GM19035 (cell line): Measurements from ENCODE around the gene JAM3.
"Not testable (repeated sequence)": the region's sequence is repeated elsewhere in the genome, so short reads cannot be mapped to it uniquely, and the experiment has no call there.

Source experiments
- ATAC-seq: cut with Tn5 transposase; IDR thresholded peaks from one replicate; pipeline ENCODE4 v1.9.1; 2021; ENCODE audit not compliant: unreplicated experiment

Gene JAM3

DNA sequence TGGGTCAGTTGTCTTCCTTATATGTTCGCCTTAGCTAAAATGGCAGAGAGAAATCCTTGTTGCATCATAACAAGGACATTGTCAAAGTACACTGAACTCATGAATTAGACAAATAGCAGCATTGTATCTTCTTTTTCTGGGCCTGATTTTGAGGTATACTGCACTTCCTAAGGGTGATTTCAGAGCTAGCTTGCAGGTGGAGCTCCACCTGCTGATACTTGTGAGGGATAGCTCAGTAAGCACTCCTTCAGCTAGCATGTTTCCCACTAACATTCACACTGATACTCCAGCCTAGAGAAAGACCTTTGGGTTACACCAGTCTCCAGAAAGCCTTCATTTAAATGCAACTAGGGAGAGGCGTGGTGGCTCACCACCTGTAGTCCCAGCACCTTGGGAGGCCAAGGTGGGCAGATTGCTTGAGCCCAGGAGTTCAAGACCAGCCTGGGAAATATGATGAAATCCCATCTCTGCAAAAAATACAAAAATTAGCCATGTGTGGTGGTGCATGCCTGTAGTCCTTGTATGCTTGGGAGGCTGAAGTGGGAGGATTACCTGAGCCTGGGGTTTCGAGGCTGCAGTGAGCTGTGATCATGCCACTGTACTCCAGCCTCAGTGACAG, 29.8 kb downstream of the JAM3 start:
- no peak for ATAC-seq

DNA sequence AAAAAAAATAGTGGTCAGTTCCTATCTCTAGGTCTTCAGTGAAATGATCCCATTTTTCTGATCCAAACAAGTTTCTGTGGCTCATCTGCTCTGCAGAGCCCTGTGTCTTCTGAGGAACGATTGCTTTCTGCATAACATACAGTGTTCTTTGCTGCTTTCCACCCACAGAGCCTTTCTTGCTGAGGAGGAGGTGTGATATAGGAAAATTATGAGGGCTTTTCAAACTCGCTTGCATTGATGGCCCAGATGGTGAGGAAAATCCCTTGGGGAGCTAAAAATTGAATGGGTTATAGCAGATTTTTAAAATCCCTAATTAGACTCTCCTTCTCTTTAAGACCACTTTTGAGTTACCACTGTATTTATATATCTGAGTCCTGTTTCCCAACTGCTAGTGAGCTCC, 31.3 kb downstream of the JAM3 start:
- no peak for ATAC-seq

DNA sequence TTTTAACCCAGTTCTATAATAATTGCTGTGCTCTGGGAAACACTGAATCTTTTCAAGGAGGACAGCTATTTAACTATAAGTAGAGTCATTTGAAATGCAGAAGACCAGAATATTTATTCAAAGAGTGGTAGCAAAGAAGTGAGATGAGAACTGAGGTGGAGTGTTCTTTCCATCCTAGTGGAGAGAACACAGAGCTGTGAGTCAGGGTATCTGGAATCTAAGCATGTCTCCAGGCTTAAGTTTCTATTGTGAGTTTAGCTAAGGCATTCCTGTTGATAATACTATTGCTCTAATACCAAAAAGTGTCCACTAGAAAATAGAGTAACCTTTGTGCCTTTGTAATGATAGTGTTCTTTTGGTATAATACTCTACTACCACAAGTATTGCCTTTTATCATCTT, 32.4 kb downstream of the JAM3 start:
- no peak for ATAC-seq

DNA sequence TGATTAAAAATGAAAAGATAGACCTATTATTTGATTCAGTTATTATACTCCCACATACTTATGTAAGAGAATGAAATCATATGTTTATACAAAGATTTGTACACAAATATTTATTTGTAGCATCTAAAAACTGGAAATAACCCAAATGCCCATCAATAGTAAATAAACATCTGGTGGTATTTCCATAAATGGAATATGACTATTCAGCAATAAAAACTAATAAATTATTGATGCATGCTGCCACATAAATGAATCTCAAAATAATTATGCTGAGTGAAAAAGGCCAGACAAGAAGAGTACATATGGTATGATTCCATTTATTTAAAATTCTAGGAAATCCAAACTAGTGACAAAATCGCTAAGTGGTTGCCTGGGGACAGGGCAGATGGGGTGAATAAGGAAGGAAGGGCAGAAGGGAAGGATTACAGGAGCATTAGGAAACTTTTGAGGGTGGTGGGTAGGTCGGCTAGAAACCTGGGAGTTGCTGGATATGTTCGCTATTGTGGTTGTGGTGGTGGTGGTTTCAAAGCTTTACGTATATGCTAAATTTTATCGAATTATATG, 41.5 kb downstream of the JAM3 start:
- ATAC-seq: no peak

DNA sequence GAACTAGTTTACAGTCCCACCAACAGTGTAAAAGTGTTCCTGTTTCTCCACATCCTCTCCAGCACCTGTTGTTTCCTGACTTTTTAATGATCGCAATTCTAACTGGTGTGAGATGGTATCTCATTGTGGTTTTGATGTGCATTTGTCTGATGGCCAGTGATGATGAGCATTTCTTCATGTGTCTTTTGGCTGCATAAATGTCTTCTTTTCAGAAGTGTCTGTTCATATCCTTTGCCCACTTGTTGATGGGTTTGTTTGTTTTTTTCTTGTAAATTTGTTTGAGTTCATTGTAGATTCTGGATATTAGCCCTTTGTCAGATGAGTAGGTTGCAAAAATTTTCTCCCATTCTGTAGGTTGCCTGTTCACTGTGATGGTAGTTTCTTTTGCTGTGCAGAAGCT, 44.9 kb downstream of the JAM3 start:
- ATAC-seq: not testable (repeated sequence)

DNA sequence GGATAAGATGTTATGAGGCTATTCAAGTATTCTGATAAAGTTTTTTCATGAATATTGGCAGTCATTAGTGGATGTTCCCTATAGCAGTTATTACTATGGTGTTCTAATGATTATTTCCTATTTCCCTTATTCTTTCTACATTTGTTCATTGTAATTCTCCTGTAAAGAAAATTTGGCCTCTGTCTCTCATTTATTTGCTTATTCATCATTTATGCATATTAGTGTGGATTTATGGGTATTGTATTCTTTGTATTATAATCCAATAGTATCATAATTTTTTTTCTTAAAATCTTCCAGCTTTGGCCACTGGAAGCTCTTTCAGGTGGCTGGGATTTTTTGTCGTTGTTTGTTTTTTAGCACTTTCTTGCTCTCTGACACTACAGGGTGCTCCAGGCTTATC, 47.3 kb downstream of the JAM3 start:
- no peak for ATAC-seq

DNA sequence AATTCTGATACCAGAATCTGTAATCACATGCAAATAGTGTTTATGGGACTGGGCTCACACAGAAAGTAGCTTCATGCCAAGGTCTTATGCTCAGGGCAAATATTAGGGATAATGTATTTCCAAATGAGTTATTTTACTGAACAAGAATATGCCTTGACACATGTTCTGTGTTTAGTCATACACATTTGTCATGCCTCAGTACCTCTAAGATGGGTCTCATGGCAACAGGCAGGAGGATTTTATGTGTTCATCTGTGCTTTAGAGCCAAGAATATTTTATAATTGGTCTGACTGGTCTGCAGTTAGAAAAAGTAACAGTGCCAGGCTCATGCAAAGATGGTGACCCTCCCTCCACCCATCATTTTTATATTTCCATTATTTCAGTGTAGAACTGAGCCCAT, 49.1 kb downstream of the JAM3 start:
- ATAC-seq: no peak

DNA sequence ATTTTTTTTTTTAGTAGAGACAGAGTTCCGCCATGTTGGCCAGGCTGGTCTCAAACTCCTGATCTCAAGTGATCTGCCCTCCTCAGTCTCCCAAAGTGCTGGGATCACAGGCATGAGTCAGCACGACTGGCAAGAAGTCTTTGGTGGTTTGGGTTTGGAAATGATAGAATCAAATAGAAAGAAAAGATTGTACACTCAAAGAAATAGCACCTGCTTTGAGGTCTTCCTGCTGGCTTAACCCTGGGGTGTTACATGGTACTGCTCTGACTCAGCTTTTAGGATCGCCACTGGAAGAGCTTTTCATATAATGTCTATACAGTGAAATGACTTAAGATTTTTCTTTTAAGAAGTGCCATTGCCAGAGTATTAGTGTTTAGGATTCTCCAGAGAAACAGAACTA, 50.2 kb downstream of the JAM3 start:
- no peak for ATAC-seq

DNA sequence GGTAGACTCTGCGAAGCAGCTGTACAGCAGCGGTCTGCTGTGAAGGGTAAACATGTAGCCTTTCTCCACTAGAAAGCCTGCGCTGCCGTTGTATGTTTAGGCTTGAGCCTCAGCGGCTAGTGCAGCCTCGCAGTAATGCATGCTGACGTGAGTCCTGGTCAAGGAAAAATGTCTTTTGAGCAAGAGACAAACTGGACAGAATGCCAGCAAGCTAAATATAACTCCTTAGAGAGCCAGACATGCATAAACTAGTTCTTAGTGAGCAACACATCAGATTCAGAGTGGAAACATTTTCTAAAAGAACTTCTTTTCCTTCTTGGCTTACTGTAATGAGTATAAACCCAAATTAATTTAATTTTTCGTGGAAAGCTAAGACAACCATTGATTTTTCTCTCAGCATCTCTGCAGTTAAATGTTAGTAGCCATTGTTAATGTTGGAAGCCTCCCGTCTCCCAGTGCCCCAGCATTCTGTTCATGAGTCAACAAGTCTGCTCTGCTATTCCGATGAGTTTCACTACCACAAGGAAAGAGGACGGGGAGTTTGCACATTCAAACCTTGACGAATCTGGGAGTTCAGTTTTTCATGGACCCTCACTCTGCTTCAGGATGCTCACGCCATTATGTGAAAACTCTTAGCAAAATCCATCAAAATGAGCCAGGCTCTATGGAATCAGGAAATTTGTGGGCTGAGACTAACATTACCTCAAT, 51.4 kb downstream of the JAM3 start:
- ATAC-seq: no peak

DNA sequence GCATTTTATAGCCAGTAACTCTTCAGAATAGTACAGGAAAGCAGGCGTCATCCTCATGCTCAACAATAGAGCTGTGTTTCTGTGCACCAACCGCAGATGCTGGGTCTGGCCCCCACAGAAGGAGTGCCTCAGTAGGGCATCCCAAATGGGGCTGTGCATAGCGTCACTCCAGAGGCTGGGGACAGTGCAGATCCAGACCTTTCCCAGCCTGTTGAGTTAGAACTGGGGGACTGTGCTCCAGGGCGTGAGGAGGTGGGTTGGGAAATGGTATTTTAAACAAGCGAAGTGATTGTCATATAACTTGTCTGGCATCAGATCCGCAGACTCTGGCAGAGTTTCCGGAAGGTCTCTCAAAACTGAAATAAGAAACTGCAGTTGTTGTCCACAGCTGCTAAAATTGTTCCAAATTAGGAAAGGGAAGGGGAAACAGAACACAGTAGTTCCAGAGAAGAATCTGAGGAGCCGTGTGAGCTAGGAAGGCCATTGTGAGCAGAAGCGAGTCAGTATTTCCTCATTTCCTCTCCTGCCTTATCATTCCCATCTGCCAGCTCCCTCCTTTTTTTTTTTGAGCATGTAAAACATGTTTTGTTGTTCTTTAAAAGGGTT, 52.2 kb downstream of the JAM3 start:
- ATAC-seq: no peak

DNA sequence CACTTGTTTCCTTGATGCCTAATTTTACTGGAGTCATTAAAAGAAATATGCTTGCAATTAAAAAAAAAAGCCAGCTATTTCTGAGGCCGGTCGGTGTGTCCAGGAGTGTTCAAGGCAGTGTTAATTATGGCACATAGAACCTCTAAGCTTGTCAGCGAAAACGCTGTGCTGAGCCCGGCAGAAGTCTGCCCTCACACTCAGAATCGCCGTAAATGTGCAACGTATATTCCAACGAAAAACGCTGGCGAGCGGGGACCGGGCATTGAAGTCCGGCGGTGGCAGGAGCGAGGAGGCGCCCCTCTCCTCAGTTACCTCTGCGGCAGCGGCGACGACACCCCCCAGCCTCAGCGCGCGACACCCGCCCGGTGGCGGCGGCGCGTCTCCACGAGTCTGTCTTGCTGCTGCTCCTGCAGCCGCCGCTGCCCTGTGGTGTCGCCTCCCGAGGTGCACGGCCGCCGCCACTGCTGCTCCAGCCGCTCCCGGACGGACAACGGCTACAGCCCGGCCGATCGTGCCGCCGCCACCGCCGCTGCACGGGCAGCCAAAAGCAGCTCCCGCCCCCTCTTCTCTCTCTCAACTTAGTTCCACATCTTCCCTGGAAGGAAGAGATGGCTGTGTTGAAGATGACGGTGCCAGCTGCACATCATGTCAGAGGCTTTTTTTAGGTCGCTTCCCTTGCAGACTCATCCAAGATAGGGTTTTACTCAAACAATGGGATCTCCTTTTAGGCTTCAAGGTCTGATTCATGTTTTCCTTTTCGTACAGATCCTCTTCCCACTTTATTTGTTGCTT, 56.0 kb downstream of the JAM3 start:
- no peak for ATAC-seq

DNA sequence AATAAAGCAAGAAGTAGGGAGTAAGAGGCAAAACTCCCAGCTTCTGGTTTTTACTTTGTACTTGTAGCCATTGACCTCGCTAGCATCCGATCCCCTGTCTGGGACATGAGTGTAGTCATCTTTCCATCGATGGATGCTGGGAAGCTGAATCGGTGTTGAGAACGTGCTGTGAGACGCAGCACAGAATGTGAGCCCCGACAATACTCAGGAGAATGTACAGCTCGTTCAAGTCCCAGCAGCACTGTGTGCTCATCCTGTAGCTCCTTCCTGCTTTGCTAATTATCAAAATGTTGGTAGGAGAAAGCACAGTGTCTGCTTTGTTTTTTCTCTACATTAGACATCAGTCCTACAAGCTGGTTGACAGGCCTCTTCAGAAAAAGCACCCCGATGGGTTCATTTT, 56.6 kb downstream of the JAM3 start:
- no peak for ATAC-seq

DNA sequence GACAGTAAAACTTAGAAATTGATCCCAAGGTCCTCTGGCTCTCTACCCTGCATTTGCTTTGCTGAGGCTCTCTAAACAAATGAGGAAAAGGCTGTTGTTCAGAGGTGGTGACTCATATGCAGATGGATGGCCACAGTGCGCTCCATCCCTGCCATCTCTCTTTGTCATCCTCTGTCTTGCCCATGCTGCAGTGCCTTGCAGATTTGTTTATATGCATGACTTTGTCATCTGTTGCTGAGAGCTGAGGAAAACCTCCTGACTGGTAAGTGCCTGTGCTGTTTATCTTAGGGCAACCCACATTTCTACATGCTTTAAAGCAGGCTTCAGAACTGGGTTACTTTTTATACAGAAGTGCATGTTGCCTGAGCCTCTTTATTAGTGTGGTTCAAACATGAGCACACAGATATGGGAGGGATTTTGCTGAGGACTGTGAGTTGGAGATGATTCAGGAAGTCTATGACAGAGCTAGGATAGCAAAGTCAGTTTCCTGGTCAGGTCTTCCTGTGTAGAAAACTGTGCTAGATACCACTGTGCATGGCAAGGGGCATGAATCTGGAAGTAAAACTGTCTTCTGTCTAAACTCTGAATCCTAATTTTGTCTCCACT, 57.4 kb downstream of the JAM3 start:
- no peak for ATAC-seq

DNA sequence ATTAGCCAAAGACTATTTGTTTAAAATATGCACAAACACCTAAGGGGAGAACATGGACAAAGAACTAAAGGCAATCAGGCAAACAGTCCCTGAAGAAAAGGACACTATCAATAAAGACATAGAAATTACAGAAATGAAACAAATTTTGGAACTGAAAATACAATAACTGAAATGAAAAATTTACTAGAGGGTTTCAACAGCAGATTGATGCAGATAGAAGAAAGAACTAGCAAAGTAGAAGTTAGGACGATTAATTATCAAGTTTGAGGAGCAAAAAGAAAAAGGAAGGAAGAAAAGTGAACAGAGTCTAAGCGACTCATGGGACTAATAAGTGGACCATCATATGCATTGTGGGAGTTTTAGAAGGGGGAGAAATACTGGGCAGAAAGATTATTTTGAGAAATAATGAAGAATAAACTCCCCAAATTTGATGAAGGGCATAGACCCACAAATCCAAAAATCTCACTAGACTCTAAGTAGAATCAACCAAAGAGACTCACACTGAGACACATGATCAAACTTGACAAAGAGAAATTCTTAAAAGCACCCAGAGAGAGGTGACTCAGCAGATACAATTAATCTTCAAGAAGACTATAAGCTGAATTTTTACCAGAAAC, 62.9 kb downstream of the JAM3 start:
- ATAC-seq: no peak

DNA sequence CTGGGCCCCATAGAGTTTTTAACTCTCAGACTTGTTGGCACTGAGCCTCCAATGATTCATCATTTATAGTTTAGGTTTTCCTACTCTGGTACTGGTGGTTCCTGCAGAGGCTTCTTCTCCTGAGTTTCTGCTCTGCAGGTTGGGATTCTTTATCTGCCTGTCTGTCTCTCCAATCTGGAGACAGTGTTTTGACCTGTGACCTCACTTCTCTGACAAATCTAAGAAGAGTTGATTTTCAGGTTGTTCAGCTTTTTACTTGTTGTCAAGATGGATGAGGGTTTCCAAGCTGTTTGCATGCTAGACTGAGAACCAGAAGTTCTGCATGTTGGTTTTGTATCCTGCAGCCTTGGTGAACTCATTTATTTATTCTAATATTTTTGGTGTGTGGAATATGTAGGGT, 63.9 kb downstream of the JAM3 start:
- ATAC-seq: no peak

DNA sequence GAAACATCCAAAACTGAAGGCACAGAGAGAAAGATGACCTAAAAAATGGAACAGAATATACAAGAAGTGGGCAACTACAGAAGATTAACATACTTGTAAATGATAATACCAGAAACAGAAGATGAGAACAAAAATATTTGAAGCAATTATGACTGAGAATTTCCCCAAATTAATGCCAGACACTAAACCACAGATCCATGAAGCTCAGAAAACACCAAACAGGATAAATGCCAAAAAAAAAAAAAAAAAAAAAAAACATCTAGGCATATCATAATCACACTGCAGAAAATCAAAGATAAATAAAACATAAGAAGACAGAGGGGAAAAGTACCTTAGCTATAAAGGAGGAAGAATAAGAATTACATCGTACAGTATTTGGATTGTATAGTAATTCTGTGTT, 65.3 kb downstream of the JAM3 start:
- ATAC-seq: no peak

DNA sequence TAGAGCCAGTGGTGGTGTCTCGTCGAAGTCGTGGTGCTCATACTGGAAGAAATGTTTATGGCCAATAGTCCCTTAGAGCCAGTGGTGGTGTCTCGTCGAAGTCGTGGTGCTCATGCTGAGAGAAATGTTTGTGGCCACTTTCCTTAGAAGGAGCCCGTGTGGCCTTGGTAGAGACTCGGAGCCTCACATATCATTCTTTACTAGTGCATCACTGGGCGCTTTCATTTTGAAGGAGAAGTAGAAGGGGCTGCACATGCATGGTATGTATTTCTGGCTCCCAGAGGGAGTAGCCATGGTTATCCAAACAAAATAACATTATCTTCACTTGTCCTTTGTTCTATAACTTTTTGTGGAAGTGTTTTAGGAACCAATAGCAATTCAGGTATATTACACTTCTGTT, 69.5 kb downstream of the JAM3 start:
- ATAC-seq: no peak

DNA sequence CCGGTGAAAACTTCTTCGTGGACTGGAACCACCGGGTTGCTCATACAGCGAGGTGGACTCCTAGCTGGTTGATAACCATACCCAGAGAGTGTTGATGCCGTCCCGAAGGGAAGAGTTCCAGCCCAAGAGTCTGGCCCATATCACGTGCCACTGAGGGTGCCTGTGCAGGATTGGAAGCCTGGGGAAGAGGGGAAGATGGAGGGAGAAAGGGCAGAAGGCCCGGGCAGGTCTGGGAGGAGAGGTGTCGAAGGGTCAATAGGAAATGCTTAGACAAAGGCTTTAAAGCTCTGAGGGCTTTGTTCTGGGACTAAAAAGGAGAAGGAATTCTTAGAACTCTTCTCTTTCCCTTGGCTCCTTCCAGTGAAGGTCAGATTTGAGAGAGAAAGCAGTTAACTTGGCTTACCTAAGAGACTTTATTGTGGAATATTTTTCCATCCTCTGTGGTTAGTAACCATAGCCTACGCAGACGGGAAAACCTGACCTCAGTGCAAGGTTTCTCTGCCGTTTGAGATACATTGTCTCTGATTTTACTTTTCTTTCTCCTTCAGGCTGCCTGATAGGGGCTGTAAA, 70.5 kb downstream of the JAM3 start:
- ATAC-seq: no peak

DNA sequence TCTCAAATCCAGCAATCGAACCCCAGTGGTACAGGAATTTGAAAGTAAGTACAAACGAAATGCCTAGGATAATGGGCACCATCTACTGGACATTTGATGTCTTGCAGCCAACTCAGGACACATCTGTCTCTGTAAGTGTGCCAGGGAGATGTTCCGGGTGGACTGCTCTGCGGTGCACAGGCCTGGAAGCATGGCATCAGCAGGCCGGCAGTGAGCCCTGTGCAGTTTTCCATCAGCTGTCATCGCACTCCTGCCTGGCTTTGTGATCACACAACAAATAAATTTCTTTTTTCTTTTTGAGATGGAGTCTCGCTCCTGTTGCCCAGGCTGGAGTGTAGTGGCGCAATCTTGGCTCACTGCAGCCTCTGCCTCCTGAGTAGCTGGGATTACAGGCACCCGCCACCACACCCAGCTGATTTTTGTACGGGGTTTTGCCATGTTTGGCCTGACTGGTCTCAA, 71.0 kb downstream of the JAM3 start:
- no peak for ATAC-seq

DNA sequence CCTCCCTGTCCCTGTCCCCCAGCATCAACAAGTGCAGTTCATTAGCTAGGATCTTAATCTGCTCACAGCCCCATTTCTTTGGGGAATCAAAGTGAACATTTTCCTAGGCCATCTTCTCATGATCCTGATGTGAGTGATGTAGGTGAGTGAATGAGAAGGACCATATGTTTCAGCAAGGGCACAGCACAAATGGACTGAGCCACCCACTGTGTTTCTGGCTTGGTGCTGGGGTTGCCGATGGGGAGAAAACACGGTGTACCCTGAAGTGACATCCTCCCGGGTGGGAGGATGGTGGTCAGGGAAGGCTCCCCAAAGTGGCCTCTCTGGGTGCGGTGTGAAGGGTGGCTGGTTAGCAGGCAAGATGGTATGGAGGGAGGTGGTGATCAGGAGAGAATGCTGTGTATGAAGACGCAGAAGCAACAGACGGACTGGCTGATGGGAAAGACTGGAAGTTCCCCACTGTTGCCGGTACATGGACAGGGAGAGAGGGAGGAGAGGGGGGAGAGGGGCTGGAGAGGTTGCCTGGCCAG, 72.2 kb downstream of the JAM3 start:
- no peak for ATAC-seq
